Peyer's patch (tissue), 4 donors: ENCODE measurements around the gene RFC1. TPM values are rescaled to one million over a fixed set of nuclear protein-coding genes. Genes with fewer than 3 reads are reported as not detected.

Experiments used
- DNase-seq, 3 donors: peaks; one replicate each; pipeline ENCODE4 v3.0.0-alpha.2; 2017 to 2019
- H3K27ac ChIP-seq, 4 donors: fragments of 200-600 bp; sonication (generic); one replicate each; pipeline ENCODE4 v1.5.1; 2016 to 2019
- H3K27me3 ChIP-seq, 2 donors: fragments of 200-600 bp; sonication (generic); one replicate each; pipeline ENCODE4 v1.5.1; 2019
- H3K36me3 ChIP-seq, 3 donors: fragments of 200-600 bp; sonication (generic); one replicate each; pipeline ENCODE4 v1.5.1; 2016 to 2019
- H3K4me1 ChIP-seq, 4 donors: fragments of 200-600 bp; sonication (generic); one replicate each; pipeline ENCODE4 v1.5.1; 2016 to 2019
- H3K4me3 ChIP-seq, 4 donors: fragments of 200-600 bp; sonication (generic); 1 replicate in 3 of 4; 2 replicates in 1 of 4; pipeline ENCODE4 v1.5.1; 2016 to 2019; ENCODE audit warnings: mild to moderate bottlenecking in 1 of 4
- H3K9me3 ChIP-seq, 4 donors: fragments of 200-600 bp; sonication (generic); one replicate each; pipeline ENCODE4 v1.5.1; 2016 to 2019; ENCODE audit warnings: mild to moderate bottlenecking in 1 of 4
- POLR2A ChIP-seq, 2 donors: fragments of 450-650 bp; IDR thresholded peaks; one replicate each; pipeline ENCODE4 v1.5.1; 2017; ENCODE audit warnings: antibody characterized with exemption in 2 of 2, mild to moderate bottlenecking in 2 of 2, moderate library complexity in 2 of 2
- total RNA-seq, 4 donors: library from RNA; depleted of rRNA; stranded (reverse); fragments of >200 nt; gene quantifications; one replicate each; pipeline ENCODE4 v1.1.0, GENCODE V29; 2016
- TF ChIP-seq, protein P1 (sequence below), 6 experiments: fragments of 450-650 bp in 4 of 6; fragments of 200-600 bp in 2 of 6; sonication (generic) in 1 of 6; IDR thresholded peaks; one replicate each; pipeline ENCODE4 v1.5.1; 2017 to 2019; ENCODE audit warnings: antibody characterized with exemption in 6 of 6, mild to moderate bottlenecking in 3 of 6, moderate library complexity in 1 of 6

RFC1 gene
- total RNA-seq, 4 donors from 2014 or later, result 15.0 to 49.5 (median 43.6) TPM

DNA sequence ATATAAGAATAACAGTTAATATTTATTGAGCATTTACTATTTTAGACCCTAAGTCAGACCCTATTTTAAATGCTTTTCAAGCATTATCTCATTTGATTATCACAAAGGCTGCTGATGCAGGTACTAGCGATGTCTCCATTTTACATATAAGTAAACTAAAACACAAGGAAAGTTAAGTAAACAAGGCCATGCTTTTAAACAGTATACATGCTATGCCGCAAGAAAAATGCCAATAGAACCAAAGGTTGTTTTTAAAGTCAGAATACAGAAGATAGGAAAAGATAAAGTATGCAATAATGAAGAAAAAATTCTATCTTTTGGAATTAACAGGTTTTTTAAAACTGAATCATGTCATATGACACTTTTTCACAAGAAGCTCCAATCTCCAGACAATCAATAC is 26.2 kb downstream of the RFC1 start:
- DNase-seq, result no peak
- no peaks in the 10 kb centered on the region for H3K27me3 ChIP-seq
- H3K4me1 ChIP-seq, result no peaks in the 10 kb centered on the region
- no peak overlapping the region for H3K27ac ChIP-seq
- TF ChIP-seq POLR2A (IDR thresholded peaks at IDR 0.05), result no peak
- TF ChIP-seq, protein P1, sequence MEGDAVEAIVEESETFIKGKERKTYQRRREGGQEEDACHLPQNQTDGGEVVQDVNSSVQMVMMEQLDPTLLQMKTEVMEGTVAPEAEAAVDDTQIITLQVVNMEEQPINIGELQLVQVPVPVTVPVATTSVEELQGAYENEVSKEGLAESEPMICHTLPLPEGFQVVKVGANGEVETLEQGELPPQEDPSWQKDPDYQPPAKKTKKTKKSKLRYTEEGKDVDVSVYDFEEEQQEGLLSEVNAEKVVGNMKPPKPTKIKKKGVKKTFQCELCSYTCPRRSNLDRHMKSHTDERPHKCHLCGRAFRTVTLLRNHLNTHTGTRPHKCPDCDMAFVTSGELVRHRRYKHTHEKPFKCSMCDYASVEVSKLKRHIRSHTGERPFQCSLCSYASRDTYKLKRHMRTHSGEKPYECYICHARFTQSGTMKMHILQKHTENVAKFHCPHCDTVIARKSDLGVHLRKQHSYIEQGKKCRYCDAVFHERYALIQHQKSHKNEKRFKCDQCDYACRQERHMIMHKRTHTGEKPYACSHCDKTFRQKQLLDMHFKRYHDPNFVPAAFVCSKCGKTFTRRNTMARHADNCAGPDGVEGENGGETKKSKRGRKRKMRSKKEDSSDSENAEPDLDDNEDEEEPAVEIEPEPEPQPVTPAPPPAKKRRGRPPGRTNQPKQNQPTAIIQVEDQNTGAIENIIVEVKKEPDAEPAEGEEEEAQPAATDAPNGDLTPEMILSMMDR (IDR thresholded peaks at IDR 0.05), result no peak
- no peaks in the 10 kb centered on the region for H3K9me3 ChIP-seq
- no peak overlapping the region for H3K4me3 ChIP-seq
- H3K36me3 ChIP-seq, result peaks cover 0 to 5% (median 0%) of the 10 kb centered on the region in 3 donors

DNA sequence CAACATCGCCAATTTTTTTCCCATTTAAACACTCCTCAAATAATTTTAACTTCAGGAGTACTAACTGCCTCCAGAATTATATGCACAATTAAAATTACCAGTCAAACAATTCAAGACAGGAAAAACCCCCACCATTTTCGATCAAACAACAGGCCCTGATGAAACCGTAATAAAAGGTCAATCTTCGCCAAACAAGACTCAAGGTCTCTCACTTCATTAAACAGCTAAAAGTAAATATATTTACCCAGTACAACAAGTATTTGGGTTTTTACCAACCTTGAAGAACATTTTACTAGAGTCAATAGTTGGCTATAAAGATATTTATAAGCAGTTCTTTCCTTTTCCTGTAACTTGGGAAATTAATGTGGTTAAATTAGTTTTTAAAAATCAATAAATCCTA is 28.3 kb downstream of the RFC1 start:
- TF ChIP-seq POLR2A (IDR thresholded peaks at IDR 0.05), result no peak
- TF ChIP-seq, protein P1 (IDR thresholded peaks at IDR 0.05), result no peak
- no peak for DNase-seq

DNA sequence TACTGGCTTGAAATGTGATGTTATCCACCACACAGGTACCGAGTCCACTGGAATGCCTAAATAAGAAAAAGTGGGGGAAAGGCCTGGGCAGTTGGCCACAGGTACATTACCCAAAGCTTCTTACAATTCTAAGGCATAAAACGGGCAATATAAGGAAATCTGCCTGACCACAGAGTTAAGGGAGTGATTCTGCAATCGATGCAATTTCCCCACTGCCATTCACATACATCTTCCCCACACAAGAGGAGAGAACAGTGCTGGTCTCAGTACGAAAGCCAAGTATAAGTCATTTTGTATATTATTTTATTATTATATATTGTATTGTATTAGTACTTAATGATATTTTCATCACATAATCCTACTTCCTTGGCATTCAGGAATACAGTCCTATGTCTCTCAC is 30.6 kb downstream of the RFC1 start:
- no peak for TF ChIP-seq POLR2A (IDR thresholded peaks at IDR 0.05)
- TF ChIP-seq, protein P1 (IDR thresholded peaks at IDR 0.05), result no peak
- Histone ChIP-seq H3K9me3 (no peaks in the 10 kb centered on the region), H3K4me1 (no peaks in the 10 kb centered on the region), H3K27ac (no peak overlapping the region), H3K4me3 (no peak overlapping the region), H3K27me3 (no peaks in the 10 kb centered on the region), H3K36me3 (no peaks in the 10 kb centered on the region)
- DNase-seq, result no peak

More for the DNA sequence above, 28.3 kb downstream of the RFC1 start:
- H3K27ac ChIP-seq, result no peak overlapping the region
- H3K9me3 ChIP-seq, result no peaks in the 10 kb centered on the region
- no peaks in the 10 kb centered on the region for H3K4me1 ChIP-seq
- H3K36me3 ChIP-seq, result no peaks in the 10 kb centered on the region
- H3K4me3 ChIP-seq, result no peak overlapping the region
- H3K27me3 ChIP-seq, result no peaks in the 10 kb centered on the region

DNA sequence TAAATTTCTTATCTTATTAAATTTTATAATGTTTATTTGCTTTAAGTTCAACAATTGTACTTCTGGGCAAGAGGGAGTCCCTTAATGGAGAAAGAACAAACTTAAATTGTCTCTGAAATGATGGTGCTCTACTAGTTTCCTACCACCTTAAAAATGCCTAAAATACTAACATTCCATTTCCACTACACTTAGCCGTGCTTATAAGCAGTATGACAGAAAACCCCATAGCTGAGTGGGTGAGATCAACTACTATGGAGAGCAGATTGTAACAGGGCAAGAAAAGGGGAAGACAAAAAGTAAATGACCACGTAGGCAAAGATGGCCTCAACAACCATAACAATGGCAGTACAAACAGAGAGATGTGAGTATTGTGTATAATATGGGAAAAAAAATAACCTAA is 35.0 kb downstream of the RFC1 start:
- no peak overlapping the region for H3K27ac ChIP-seq
- no peaks in the 10 kb centered on the region for H3K27me3 ChIP-seq
- H3K4me1 ChIP-seq, result no peaks in the 10 kb centered on the region
- H3K4me3 ChIP-seq, result no peak overlapping the region
- TF ChIP-seq POLR2A (IDR thresholded peaks at IDR 0.05), result no peak
- TF ChIP-seq, protein P1 (IDR thresholded peaks at IDR 0.05), result no peak
- H3K36me3 ChIP-seq, result peaks cover 0 to 12% (median 0%) of the 10 kb centered on the region in 3 donors
- DNase-seq, result no peak
- H3K9me3 ChIP-seq, result no peaks in the 10 kb centered on the region

DNA sequence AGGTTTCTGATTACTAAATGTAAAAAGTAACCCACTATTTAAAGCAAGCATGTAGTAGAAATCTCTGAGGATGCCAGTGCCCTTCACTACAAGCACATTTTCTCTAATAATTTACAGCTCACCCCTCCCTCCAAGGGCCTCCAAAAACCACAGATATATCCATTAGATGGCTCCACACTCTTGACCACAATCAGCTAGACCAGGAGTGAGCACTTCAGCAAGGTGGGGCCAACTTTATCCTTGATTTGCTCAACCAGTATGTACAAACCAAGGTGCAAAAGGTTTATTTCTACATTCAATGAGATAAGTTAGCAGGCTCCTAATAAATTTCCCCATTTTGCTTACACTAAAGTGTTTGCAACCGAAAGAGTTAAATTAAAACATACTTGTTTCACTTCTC is 35.8 kb downstream of the RFC1 start:
- H3K36me3 ChIP-seq, result peaks cover 0 to 16% (median 0%) of the 10 kb centered on the region in 3 donors

More for the DNA sequence above, 35.8 kb downstream of the RFC1 start:
- Histone ChIP-seq H3K4me3 (no peak overlapping the region), H3K4me1 (no peaks in the 10 kb centered on the region), H3K27ac (no peak overlapping the region), H3K9me3 (no peaks in the 10 kb centered on the region), H3K27me3 (no peaks in the 10 kb centered on the region)
- TF ChIP-seq, protein P1 (IDR thresholded peaks at IDR 0.05), result no peak
- TF ChIP-seq POLR2A (IDR thresholded peaks at IDR 0.05), result no peak
- no peak for DNase-seq
